ENCODE data around the gene CFAP97D1. TPM values are rescaled to one million over a fixed set of nuclear protein-coding genes. Genes with fewer than 3 reads are reported as not detected.

CFAP97D1 gene
- total RNA-seq, 2 donors from 2014 or later = not detected

DNA sequence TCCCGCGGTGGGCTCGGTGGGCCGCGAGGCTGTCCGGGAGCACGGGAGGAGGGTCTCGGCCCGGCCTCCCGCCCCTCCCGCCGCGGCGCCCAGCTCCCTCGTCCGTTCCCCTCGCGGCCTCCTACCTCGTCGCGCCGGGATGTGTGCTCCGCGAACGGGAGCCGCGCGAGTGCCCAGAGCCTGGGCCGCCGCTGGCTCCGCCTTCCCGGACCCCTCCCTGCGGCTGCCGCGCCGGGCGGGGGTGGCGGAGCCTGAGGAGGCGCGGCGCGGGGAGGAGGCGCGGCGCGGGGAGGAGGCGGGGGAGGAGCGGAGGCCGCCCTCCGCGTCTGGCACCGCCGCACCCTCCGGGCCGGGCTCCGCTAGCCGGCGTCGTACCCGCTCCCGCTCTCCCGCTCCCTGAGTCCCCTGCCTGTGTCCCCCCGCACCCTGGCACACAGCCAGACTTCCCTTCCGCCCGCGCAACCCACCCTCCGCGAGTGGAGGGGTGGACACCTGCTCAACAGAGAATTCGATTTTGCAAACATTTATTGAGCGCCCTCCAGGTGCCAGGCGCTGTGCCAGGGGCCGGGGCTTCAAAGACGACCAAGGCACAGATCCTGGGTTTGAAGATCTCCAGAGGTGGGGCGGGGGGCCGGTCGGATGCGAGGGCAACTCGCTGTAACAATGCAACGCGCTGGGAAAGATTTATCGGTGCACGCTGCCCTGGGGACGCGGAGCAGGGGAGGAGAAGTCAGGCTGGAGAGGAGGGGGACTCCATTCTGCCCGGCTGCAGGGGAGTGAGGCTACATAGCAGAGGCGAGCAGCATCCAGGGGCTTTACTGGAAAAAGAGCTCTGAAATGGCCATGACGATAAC, 53.0 kb downstream of the CFAP97D1 start, which contains the start of gene MPP3:
MPP3 (minus strand) TSS at position 171 of the 854 bp plus-strand sequence. CDS start 1,240 bp downstream, outside the sequence.
- Histone ChIP-seq H3K9ac (ENCODE audit: low read depth in 2 of 2, low read length in 2 of 2) (peak within 1 kb of the TSS; percentile 28 to 63), H3K27me3 (no peaks in the 10 kb centered on the region), H3K27ac (peak within 1 kb of the TSS; percentile 8), H3K4me1 (no peaks in the 10 kb centered on the region), H3K9me3 (no peaks in the 10 kb centered on the region), H3K36me3 (no peaks in the 10 kb centered on the region), H3K4me3 (peak within 1 kb of the TSS; percentile 72)
- intact Hi-C loops (cut with DNase I) = no loop called here
- peak; percentile 68 for DNase-seq
- TF ChIP-seq, protein P1, sequence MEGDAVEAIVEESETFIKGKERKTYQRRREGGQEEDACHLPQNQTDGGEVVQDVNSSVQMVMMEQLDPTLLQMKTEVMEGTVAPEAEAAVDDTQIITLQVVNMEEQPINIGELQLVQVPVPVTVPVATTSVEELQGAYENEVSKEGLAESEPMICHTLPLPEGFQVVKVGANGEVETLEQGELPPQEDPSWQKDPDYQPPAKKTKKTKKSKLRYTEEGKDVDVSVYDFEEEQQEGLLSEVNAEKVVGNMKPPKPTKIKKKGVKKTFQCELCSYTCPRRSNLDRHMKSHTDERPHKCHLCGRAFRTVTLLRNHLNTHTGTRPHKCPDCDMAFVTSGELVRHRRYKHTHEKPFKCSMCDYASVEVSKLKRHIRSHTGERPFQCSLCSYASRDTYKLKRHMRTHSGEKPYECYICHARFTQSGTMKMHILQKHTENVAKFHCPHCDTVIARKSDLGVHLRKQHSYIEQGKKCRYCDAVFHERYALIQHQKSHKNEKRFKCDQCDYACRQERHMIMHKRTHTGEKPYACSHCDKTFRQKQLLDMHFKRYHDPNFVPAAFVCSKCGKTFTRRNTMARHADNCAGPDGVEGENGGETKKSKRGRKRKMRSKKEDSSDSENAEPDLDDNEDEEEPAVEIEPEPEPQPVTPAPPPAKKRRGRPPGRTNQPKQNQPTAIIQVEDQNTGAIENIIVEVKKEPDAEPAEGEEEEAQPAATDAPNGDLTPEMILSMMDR (IDR thresholded peaks at IDR 0.05) = no peak

DNA sequence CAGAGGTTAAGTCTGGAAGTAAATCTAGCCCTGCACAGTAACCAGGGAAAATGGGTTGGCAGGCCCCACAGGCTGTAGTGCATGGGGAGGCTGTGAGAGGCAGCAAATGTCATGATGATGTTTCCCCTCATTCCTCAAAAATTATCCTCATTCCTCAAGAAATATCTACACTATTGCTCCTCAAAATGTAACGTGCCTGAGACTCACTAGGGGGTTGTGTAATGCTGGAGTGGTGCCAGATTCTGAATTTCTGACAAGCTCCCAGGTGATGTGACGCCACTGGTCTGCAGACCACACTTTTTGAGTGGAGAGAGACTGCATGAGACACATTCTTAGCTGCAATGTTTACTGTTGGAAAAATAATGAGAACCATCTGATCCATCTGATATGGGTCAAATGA, 53.9 kb downstream of the CFAP97D1 start:
- TF ChIP-seq, protein P1 (IDR thresholded peaks at IDR 0.05) = no peak
- no peak overlapping the region for H3K27ac ChIP-seq
- intact Hi-C loops (cut with DNase I) = no loop called here
- no peaks in the 10 kb centered on the region for H3K9me3 ChIP-seq
- no peaks in the 10 kb centered on the region for H3K4me1 ChIP-seq
- H3K9ac ChIP-seq (ENCODE audit: low read depth in 2 of 2, low read length in 2 of 2) = no peak overlapping the region
- H3K36me3 ChIP-seq = no peaks in the 10 kb centered on the region
- DNase-seq = no peak
- no peaks in the 10 kb centered on the region for H3K27me3 ChIP-seq
- H3K4me3 ChIP-seq = no peak overlapping the region

Other genes starting within 250 kb of the CFAP97D1 start
- 1 to 10 TPM; 1.4 to 9.0 TPM for gene ETV4, start 234.1 kb upstream of the CFAP97D1 start, total RNA-seq
- 1 to 10 TPM in 1 of 2 donors, under 1 TPM in 1; 0.64 to 4.1 TPM for gene MEOX1, start 118.5 kb upstream of the CFAP97D1 start, total RNA-seq
- not detected for gene SOST, start 21.6 kb upstream of the CFAP97D1 start, total RNA-seq
- 10 to 100 TPM; 43.4 to 68.7 TPM for gene DUSP3, start 1.5 kb upstream of the CFAP97D1 start, total RNA-seq
- 1 to 10 TPM; 1.9 to 3.1 TPM for gene MPP3, start 52.7 kb downstream of the CFAP97D1 start, total RNA-seq
- gene CD300LG, start 66.7 kb downstream of the CFAP97D1 start, total RNA-seq = under 1 TPM in 1 of 2 donors, not detected in 1; 0.32 TPM
- gene MPP2, start 127.1 kb downstream of the CFAP97D1 start, total RNA-seq = 1 to 10 TPM; 1.1 to 2.8 TPM
- under 1 TPM in 1 of 2 donors, not detected in 1; 0.49 TPM for gene PPY, start 162.0 kb downstream of the CFAP97D1 start, total RNA-seq
- 100 to 1,000 TPM in 1 of 2 donors, 10 to 100 TPM in 1; 73.8 to 258 TPM for gene PYY, start 173.5 kb downstream of the CFAP97D1 start, total RNA-seq
- 10 to 100 TPM in 1 of 2 donors, 1 to 10 TPM in 1; 5.2 to 14.0 TPM for gene NAGS, start 224.2 kb downstream of the CFAP97D1 start, total RNA-seq
- 10 to 100 TPM; 26.8 to 33.7 TPM for gene TMEM101, start 234.5 kb downstream of the CFAP97D1 start, total RNA-seq

All from colonic mucosa (tissue), 4 donors.